Measurements from ENCODE around the gene NSG1.

Gene NSG1

DNA sequence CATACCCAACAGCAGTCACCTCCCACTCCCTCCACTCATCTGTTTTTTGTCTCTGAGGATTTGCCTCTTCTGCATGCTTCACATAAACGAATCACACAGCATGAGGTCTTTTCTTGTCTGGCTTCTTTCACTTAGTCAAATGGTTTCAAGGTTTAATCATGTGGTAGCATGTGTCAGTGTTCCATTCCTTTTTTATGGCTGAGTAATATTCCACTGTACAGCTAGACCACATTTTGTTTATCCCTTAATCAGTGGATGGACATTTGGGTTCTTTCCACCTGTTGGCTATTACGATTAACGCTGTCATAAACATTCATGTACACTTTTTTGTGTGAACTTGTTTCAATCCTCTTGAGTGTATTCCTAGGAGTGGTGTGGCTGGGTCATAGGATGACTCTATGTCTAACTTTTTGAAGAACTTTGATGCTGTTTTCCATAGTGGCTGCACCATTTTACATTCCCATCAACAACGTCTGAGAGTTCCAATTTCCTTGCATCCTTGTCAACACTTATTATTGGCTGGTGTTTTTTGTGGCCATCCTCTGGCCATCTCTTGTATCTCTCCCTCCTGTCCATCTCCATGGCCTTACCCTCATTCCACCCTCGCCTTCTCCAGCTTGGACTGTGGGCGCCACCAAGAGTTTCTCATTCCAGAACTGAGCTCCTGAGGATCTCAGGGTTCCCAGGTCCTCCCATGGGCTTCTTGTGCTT, 12.4 kb upstream of the NSG1 start:
- no peak for DNase-seq (ENCODE audit: low spot score)

DNA sequence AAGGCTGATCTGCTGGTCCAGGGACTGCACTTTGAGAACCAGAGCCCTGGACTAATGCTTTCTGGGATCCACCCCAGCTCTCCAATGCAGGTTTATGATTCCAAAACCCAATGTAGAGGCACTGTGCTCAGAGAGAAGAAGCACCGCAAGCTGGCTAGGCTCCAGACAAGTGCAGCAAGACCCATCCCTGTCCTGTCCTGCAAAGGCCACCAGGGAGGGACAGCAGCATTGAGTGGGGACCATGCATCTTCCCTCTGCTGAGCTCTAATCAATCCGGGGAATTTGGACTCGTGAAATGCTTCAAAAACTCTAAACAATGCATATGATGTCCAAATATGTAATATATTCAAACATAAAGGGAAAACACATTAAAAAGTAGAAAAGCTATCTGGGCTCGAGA, 10.8 kb upstream of the NSG1 start:
- DNase-seq (ENCODE audit: low spot score): no peak

DNA sequence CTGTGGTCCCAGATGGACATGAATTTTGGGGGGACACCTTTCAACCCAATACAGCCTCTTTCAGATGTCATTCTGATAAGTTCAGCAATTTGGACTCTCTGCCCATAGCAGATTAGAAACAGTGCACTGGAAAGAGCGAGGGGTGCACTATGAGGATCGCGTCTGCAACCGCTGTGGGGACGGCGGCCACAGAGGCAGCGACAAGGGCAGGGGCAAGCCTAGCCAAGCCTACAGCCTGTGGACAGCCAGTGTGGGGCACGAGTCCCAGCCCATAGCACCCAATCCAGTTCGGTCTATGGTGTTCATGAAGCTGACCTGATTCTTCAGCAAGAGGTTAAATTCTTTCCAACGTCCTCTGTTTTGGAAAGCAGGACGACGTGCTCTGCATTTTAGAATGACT, 9.7 kb upstream of the NSG1 start:
- no peak for DNase-seq (ENCODE audit: low spot score)

DNA sequence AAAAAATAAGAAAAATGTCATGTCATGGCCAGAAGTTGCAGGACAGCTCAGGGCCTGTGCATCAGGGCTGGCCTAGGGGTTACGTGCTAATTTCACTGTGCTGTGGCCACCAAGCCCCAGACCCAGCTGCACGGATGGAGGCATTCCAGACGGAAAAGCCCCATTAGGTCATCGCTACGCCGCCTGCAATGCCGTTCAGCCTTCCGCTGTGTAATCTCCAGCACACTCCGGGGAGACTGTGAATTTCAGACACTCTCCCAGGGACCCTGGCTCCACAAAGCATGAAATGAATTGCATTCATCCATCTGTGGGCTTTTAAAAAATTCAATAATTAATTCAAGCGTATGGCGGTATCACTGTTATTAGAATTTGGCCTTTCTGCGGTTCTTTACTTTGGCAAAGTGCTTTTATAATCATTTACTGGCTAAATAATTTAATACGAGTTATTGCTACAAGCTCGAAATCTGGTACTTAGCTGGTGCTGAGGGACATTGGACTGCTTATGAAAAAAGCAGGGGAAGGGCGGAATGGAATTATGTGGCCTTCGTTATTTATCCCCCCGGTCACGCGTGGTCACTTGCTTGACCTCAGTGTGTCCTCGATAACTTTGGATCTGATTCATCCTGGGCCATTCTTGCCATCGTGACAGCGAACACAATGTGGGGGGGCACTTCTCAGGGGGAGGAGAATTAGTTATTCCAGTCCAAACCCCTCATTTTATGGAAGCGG, 9.0 kb upstream of the NSG1 start:
- peak; percentile 40 for DNase-seq (ENCODE audit: low spot score)

DNA sequence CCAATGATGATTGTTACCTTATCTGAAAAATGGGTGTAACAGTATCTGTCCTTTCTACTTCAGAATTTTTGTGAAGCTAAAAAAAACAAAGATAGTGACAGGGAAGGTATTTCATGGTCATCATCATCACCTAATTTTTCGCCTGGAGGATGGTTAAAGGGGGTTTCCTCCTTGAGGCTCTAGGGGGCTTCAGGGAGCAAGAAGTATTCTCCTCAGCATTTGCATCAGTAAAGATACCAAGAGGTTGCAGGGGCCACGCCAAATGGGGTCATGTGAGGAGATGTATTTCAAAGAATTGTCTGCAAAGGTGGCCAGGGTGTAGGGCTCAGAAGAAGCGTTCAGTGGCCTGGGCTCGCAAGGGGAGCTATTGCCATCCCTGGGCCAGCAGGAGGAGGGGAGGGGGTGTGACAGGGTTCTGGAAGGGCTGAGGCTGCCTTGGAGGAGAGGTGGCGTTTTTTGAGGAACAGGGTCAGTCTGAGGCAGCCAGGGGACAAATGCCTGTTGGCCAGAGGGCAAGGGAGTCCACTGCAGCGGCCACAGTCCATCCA, 7.3 kb upstream of the NSG1 start:
- DNase-seq (ENCODE audit: low spot score): no peak

DNA sequence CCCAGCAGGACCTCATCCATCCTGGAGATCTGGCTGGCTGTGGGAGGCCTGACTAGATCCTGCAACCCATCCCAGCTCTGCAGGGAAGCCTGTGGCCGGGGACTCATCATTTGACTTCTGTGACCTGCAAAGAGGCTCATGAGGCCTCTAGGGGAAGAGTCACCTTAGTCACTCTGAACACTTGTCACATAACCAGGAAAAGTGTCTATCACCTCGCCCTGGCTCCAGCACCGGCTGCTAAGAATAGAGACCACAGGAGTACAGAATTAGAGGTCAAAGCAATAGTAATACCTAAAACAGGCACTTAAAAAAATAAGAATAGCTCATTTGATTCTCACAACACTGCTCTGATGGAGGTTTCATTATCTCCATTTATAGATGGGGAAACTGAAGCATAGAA, 3.8 kb upstream of the NSG1 start:
- no peak for DNase-seq (ENCODE audit: low spot score)

DNA sequence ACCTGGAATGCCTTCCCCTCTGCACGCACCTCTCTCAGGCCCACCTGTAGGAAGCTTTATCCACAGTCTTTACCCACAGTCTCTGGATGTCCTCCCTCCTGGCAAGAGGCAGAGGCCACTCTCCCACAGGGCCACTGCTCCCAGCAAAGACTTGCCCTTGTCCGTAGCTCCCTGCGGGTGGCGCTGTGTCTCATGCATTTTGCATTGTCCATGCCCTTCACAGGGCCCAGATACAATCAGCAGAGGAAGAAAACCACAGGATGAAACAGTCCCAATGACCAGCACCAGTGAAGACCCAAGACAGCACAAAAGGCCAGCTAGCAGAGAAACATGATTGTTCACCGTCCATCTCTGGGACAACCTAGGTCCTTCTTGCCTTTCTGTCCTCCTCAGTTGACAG, 2.1 kb upstream of the NSG1 start:
- no peak for DNase-seq (ENCODE audit: low spot score)

DNA sequence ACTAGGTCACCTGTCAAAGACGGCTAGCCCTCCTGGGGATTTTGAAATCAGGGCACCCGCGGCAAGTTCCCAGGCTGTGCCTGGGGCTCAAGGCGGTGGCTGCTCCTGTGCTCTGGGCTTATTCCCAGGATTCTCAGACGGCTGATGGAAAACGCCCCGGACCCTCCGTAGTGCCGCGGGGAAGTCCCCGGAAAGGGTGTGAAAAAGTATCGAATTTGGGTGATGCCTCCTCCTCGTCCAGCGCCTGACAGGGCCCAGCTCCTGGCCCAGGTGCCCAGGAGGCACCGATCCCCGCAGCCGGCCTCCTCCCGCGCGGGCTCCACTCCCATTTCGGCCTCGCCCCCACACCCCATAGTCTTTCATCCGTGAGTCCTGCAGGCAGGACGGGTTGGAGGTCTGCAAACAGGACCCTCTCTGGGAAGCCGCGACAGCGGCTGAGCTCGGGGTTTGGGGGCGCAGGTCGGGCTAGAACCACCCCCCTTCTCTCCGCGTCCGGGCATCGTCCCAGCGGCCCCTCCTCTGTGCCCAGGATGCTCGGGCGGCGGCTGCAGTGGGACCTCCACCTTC, 1.1 kb upstream of the NSG1 start:
- no peak for DNase-seq (ENCODE audit: low spot score)

DNA sequence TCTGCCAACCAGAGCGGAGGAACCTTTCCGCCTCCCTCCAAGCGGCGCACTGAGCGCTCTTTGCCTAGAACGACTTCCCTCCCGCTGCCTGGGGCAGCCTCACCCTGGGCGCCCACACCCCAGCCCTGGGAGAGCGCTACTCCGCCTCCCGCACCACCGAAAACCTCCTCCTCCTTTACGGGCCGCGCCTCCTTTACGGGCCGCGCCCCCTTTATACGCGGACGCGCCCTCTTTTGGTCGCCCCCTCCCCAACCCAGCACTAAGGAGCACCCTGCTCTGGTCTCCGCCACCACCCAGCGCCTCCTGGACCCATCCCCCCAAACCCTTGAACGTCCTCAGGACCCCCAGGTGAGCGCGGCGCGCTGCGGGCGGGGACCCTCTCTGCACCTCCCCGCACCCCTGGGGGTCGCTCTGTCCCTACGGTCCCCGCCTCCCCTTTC, 586 bp upstream of the NSG1 start:
- no peak for DNase-seq (ENCODE audit: low spot score)

DNA sequence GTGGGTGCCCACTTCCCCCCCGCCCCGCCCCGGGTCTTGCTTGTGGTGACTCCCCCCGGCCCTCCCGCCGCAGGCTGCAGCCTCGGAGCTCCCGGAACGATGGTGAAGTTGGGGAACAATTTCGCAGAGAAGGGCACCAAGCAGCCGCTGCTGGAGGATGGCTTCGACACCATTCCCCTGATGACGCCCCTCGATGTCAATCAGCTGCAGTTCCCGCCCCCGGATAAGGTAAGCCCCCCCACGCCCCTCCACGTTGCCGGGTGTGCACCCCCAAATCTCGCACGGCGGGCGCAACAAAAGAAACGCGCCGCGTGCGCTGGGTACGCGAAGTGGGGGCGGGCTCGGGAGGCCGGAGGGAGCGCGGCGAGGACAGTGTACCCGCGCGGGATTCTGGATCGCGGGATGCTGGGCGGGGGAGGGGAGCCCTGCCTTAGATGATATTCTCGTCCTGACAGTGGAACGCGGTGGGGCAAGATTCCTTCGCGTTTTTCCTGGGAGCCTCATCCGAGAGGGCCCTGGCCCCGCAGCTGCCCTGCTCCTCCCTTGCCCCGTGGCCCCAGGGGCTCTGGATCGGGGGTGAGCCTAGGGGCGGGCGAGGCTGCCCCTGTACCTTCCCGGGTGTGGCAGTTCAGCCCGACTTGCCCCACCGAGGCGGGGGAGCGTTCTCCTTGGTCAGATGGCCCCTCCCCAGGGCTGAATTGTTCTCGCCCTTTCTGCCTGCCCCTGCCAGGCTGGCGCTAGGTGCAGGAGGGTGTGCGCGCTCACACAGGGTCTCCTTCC, 819 bp downstream of the NSG1 start:
- no peak for DNase-seq (ENCODE audit: low spot score)

DNA sequence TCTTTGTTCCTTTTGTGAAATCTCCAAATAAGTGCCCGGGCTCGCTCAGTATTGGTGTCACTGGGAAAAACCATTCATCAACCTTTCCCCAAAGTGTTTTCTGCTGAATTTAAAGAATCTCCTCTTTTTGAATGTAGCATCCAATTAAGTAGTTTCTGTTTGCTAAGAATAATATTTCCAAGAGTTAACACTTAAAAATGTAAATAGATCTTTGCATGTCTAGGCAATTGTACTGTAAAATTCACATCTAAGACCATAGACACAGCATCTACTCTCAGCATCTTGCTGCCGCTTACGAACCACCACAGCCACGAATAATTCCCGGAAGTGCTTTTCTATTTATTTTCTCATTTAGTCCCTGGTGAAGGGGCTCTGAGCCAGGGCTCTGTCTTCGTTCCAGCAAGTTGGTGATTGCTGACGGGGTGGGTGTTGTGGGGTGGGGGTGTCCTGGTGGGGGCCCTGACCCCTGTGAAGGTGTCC, 1.4 kb downstream of the NSG1 start:
- DNase-seq (ENCODE audit: low spot score): no peak

DNA sequence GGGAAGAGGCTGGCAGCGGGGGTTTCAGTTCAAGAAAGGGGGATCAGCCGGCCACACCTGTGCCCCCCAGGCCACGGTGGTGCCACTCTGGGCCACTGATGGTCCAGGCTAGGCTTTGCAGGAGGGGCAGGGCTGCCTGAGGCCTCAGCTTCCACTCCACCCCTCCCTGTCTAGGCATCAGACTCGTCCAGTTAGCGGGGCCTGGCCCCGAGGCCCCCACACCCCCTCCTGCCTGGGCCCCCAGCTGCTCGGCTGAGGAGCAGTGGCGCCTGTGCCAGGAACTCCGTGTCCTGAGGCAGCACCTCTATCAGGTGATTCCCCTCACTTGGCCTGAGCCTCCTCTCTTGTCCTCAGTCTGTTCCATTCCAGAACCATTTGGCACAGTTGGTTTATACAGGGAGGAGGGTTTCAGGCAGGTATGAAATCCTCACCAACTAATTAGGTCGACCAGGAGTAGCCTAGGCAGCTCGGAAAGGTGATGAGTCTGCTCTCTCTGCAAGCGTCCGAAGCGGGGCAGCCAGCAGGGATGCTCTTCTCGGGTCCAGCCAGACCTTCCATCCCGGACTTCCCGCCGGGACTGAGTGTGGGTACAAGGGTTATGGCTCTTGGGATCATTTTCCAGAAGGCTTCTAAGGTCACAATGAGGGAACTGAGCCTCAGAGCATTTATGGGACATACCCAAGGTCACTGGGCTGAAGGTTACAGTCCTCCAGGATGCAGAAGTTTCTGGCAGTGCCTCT, 2.1 kb downstream of the NSG1 start:
- no peak for DNase-seq (ENCODE audit: low spot score)

DNA sequence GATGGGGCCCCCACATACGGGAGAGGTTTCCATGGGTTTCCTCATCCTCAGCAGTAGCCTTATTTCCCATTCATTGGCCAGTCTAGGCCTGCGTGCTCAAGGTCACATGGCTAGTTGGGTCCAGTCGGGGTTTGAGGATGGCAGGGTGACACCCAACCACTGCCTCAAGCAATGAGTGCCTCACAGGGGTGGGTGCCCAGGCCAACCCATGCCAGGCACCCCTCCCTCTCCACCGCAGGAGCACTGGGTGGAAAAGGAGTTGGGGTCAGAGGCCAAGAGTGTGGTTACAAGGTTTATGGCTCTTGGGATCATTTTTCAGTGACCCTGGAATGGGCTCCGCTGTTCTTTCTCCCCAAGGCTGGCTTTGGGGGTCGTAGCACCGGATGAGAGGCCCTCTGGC, 3.1 kb downstream of the NSG1 start:
- DNase-seq (ENCODE audit: low spot score): no peak

DNA sequence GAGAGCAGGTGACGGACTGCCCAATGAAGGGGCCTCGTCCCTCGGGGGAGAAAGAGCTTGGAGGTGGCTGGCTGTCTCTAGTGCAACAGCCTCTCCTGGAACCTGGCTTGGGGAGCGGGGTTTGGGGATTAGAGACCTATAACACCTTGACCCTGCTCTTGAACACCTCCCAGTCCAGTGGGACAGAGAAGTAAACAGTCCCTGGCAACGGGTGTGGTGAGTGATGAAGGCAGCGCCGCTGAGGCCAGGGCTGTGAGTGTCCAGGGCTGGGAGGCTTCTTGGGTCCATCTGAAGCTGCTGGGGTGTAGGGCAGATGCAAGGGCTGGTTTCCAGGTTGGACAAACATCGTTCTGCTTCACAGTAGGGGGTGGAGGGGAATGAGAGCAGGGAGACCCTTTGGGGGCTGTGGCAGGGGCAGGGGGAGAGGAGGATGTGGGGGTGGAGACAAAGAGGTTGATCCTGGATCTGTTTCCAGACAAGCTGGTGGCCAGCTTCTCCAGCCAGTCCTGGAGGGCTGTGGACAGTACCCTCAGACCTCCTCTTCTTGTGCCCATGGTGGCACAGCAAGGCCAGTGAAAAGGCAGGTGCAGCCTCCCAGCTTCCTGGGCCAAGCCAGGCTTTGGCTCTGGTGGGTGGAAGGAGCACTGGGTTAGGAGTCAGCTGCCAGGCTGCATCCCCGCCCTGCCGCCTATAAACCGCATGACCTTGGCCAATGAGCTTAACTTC, 3.8 kb downstream of the NSG1 start:
- no peak for DNase-seq (ENCODE audit: low spot score)

DNA sequence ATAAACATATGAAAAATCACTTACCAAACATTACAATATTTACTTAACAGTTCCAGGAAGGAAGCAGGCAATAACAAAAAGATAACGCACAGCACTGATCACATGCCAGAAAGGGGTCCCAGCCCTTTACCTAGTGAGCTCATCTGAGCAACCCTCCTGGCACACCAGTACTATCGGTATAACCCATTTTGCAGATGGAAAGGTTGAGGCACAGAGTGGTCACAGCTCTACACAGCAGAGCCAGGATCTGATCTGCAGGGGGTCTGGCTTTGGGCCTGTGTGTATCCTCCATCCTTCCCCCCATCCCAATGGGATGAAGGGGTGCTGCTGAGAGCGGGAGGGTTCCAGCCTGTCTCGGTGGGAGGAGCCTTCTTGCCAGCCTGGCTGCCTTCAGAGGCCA, 5.0 kb downstream of the NSG1 start:
- no peak for DNase-seq (ENCODE audit: low spot score)

DNA sequence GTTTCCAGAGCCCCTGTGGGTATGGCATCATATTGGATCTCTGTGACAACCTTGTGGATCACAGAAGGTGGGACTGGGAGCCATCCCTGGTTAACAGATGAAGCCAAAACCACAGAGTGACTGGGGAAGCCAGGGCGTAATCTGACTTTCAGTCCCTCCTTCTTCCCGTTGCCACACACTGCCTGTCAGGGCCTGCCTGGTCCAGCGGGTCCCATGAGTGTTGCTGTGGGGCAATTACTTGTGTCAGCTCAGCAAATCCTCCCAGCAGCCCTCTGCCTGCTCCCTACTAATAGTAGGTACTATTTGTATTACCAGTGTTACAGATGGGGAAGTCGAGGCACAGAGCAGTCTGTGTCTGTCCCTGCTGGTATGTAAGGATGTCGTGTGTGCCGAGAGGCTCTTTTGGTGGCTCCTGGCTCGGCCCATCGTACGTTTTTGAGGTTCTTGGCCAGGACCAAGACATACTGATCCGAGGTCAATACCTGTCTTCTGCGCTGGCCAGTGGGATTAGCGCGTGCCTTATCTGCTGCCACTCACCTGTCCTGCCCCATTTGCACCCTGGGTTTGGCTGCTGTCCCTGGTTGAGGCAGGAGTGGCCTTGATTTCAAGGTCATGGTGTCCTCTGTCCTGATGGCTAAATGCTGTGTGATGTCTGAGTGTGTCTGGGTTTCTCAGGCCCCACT, 5.7 kb downstream of the NSG1 start:
- no peak for DNase-seq (ENCODE audit: low spot score)

DNA sequence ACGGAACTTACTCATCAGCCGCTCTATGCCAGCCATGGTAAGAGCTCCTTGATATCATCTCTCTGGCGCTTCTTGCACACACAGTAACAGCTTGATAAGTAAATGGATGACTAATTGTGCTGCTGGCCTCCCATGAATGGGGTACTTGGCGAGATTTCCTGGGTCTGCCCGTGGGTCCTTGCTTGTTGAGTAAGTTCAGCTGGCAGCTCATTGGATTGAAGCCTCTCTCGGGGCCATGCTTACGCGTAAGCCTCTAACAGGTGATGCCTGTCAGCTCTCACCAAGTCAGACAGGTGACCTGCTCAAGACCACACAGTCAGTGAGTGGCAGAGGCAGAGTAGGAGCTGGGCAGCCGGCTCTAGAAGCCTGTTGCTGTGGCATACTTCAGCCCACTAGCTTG, 7.7 kb downstream of the NSG1 start:
- DNase-seq (ENCODE audit: low spot score): no peak

DNA sequence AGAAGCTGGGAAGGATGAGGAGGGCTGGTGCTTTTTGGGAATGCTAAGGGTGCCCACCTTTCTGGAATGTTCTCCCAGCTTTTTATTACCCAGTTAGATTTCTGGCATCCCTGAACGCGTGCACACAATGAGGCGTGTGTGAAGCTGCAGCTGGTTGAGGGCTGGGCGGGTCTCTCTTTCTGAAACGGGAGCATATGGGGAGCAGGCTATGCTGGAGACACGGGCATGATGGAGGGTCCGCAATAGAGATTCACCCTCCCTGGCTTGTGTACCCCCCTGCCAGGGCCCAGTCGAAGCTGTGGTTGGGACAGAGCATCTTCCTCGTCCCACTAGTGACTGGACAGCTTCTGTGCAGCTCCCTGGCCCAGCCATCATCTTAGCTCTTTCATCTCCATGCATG, 8.5 kb downstream of the NSG1 start:
- no peak for DNase-seq (ENCODE audit: low spot score)

DNA sequence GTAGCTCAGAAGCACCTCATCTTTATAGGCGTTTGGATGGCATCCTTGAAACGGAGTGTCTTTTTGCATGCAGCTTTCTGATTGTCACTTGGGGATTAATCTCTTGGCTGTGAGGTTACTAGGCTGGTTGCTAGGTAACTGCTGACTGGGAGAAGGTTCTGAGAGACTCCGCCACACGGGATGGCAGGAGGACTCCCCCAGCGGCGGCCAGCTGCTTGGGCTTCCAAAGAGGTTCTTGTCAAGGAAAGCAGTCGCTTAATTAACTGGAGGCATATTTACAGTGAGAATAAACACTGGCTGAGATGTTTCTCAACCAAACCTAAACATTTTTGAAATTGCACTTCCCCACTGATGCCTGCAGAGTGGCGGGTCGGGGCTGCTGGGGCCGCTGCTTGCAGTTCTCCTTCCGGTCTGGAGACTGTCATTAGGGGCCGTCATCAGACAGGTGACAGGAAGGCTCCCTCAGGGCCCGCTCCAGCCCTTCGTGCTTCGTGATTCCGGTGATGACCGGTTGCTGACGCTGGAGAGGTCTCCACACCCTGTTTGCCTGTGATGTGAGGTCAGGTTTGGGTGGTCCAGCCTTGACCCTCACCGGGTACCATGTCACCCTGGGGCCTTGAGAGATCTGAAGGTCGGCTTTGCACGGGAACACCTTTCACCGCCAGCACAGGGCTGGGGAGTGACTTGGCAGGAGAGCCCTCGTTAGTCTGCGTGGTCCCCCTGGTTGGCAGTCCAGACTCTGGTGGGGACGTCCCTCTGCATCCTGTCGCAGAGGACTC, 9.1 kb downstream of the NSG1 start:
- no peak for DNase-seq (ENCODE audit: low spot score)
